Peyer's patch (tissue), 4 donors: ENCODE measurements around the gene EFTUD2.

Source experiments
- CTCF ChIP-seq, 6 experiments: fragments of 450-650 bp in 4 of 6; fragments of 200-600 bp in 2 of 6; sonication (generic) in 1 of 6; IDR thresholded peaks; one replicate each; pipeline ENCODE4 v1.5.1; 2017 to 2019; ENCODE audit warnings: antibody characterized with exemption in 6 of 6, mild to moderate bottlenecking in 3 of 6, moderate library complexity in 1 of 6
- POLR2A ChIP-seq, 2 donors: fragments of 450-650 bp; IDR thresholded peaks; one replicate each; pipeline ENCODE4 v1.5.1; 2017; ENCODE audit warnings: antibody characterized with exemption in 2 of 2, mild to moderate bottlenecking in 2 of 2, moderate library complexity in 2 of 2

- TF ChIP-seq CTCF (IDR thresholded peaks at IDR 0.05) (no peak), POLR2A (IDR thresholded peaks at IDR 0.05) (no peak)
These were observed 45.1 kb downstream of the EFTUD2 start for GRCh38 chr17:44854192-44854591.
